ENCODE measurements around the gene FGF11.

The FGF11 gene

GRCh38 chr17:7448461-7448860, 9.1 kb downstream of the FGF11 start:
- no peak for DNase-seq (ENCODE audit: extremely low read depth, low read depth)
- no peak for TF ChIP-seq CTCF (IDR thresholded peaks at IDR 0.05; ENCODE audit: low read depth, low read length)

GRCh38 chr17:7459961-7460545, 20.7 kb downstream of the FGF11 start:
- no peak for DNase-seq (ENCODE audit: extremely low read depth, low read depth)
- no peak for TF ChIP-seq CTCF (IDR thresholded peaks at IDR 0.05; ENCODE audit: low read depth, low read length)

GRCh38 chr17:7460850-7461660, 21.7 kb downstream of the FGF11 start:
- no peak for DNase-seq (ENCODE audit: extremely low read depth, low read depth)
- TF ChIP-seq CTCF (IDR thresholded peaks at IDR 0.05; ENCODE audit: low read depth, low read length), result no peak

DNA sequence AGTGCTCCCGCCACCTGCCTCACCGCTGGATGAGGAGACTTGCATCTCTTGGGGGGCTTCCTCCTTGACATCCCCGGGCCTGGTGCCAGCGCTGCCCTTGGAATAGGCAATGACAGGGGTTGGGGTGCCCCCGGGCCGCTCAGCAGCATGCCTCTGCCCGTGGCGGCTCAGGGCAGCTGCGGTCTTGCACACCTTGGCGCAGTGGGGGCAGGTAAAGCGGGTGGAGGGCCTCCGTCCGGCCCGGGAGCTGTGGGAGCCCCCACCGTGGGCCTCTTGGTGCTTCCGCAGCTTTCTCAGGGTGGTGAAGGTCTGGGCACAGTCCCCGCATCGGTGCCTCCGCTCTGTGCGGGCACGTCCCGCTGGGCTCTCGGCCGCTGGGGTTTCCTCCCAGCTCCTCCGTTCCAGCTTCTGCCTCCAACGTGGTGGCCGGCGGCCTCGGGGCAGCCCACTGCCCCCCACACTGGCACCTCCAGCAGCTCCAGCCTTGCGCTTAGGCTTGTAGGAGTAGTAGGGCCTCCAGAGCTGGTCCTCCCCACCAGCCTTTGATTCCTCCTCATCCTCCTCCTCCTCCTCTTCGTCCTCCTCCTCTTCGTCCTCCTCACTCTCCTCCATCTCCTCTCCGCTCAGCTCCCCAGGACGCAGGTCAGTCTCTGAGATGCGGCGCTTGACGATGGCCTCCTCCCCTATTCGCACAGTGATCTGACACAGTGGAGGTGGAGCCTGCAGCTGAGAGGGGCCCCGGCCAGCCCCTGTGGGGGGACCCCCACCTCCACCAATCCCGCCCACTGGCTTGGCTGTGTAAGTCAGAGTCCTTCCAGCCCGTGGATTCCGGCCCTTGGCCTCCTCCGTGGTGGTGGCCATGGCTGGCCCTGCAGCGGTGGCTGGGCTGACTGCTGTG, 23.4 kb downstream of the FGF11 start:
- no peak for DNase-seq (ENCODE audit: extremely low read depth, low read depth)
- no peak for TF ChIP-seq CTCF (IDR thresholded peaks at IDR 0.05; ENCODE audit: low read depth, low read length)

GRCh38 chr17:7463372-7463846, 24.1 kb downstream of the FGF11 start:
- DNase-seq (ENCODE audit: extremely low read depth, low read depth), result no peak
- no peak for TF ChIP-seq CTCF (IDR thresholded peaks at IDR 0.05; ENCODE audit: low read depth, low read length)

- no peak for DNase-seq (ENCODE audit: extremely low read depth, low read depth)
- no peak for TF ChIP-seq CTCF (IDR thresholded peaks at IDR 0.05; ENCODE audit: low read depth, low read length)
Observed at GRCh38 chr17:7464081-7464480, 24.8 kb downstream of the FGF11 start.

Measured in AG09319 (cell line).